Neural progenitor cell (in vitro differentiated cells): ENCODE measurements around the gene PTTG1IP.

Experiments used
- EZH2 ChIP-seq: fragments of 200-600 bp; sonication (generic); IDR thresholded peaks from 2 replicates; pipeline ENCODE4 v1.6.1; 2017; ENCODE audit warnings: antibody characterized with exemption, mild to moderate bottlenecking, moderate library complexity
- EZH2phosphoT487 ChIP-seq: fragments of 200-600 bp; sonication (generic); IDR thresholded peaks from 2 replicates; pipeline ENCODE4 v1.6.1; 2017; ENCODE audit warnings: antibody characterized with exemption
- TF ChIP-seq, protein P1 (sequence below): fragments of 200-600 bp; sonication (generic); IDR thresholded peaks from 2 replicates; pipeline ENCODE4 v1.5.1; 2017; ENCODE audit warnings: antibody characterized with exemption, mild to moderate bottlenecking

DNA sequence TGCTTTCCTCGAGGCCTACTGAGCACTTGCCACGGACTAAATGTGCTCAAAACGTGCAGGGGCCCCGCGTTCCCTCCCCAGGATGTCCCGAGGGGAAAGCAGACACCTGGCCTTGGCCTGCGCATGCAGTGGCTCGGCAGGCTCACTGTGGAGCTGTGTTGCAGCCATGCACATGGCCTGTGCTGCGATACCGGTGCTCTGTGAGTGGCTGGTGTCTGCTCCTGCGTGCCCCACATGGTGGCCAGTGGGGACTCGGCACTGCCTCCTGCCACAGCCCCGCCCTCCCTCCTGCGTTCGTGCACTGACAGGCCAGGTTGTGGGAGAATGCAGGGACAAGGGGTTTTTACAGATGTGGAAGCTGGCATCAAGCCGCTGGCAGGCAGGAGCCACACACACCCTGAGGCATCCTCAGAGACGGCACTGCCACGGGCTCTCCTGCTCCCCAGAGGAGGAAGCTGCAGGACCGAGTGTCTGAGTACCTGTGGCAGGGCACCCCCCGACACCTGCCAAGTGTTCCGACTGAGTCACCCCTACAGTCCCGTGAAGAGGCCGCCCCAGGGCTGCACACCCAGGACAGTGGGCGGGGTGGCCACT, 16.9 kb upstream of the PTTG1IP start:
- TF ChIP-seq, protein P1, sequence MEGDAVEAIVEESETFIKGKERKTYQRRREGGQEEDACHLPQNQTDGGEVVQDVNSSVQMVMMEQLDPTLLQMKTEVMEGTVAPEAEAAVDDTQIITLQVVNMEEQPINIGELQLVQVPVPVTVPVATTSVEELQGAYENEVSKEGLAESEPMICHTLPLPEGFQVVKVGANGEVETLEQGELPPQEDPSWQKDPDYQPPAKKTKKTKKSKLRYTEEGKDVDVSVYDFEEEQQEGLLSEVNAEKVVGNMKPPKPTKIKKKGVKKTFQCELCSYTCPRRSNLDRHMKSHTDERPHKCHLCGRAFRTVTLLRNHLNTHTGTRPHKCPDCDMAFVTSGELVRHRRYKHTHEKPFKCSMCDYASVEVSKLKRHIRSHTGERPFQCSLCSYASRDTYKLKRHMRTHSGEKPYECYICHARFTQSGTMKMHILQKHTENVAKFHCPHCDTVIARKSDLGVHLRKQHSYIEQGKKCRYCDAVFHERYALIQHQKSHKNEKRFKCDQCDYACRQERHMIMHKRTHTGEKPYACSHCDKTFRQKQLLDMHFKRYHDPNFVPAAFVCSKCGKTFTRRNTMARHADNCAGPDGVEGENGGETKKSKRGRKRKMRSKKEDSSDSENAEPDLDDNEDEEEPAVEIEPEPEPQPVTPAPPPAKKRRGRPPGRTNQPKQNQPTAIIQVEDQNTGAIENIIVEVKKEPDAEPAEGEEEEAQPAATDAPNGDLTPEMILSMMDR = no peak
- TF ChIP-seq EZH2phosphoT487 = no peak
- no peak for TF ChIP-seq EZH2
